SK-N-SH (cell line): ENCODE measurements around the gene FAM81A.

Experiments
- FOSL2 ChIP-seq: IDR thresholded peaks from 2 replicates; pipeline ENCODE4 v1.4.0; 2012; ENCODE audit warnings: low read depth, mild to moderate bottlenecking, moderate library complexity, borderline replicate concordance
- JUND ChIP-seq: IDR thresholded peaks from 2 replicates; pipeline ENCODE4 v1.4.0; 2012
- MXI1 ChIP-seq: IDR thresholded peaks from 2 replicates; pipeline ENCODE4 v1.6.1; 2012; ENCODE audit warnings: mild to moderate bottlenecking, low read depth, low read length, improper control_type of control experiment
- POLR2AphosphoS5 ChIP-seq: IDR thresholded peaks from 2 replicates; pipeline ENCODE4 v1.6.1; 2012; ENCODE audit warnings: low read depth, low read length
- TAF1 ChIP-seq: IDR thresholded peaks from 2 replicates; pipeline ENCODE4 v1.6.1; 2012; ENCODE audit warnings: low read depth, mild to moderate bottlenecking, low read length, moderate library complexity, borderline replicate concordance
- USF2 ChIP-seq: fragments of 150-350 bp; IDR thresholded peaks from 2 replicates; pipeline ENCODE4 v1.6.1; 2017; ENCODE audit warnings: antibody characterized with exemption, low read length, low read depth, borderline replicate concordance
- YY1 ChIP-seq: IDR thresholded peaks from 2 replicates; pipeline ENCODE4 v1.4.0; 2012; ENCODE audit warnings: low read depth, mild to moderate bottlenecking
- ZBTB33 ChIP-seq: IDR thresholded peaks from 2 replicates; pipeline ENCODE4 v1.4.0; 2012; ENCODE audit warnings: low read depth, borderline replicate concordance
- TF ChIP-seq, protein P1 (sequence below): IDR thresholded peaks from 2 replicates; pipeline ENCODE4 v1.4.0; 2012; ENCODE audit warnings: low read depth
- TF ChIP-seq, protein P2 (sequence below): fragments of 200-600 bp; sonication (generic); IDR thresholded peaks from 2 replicates; pipeline ENCODE4 v1.6.1; 2017; ENCODE audit warnings: antibody characterized with exemption, mild to moderate bottlenecking, moderate library complexity

GRCh38 chr15:59453474-59454215 lies 15.7 kb downstream of the FAM81A start:
- TF ChIP-seq JUND (no peak), FOSL2 (no peak), ZBTB33 (no peak), POLR2AphosphoS5 (no peak), TAF1 (no peak), USF2 (no peak), MXI1 (no peak), YY1 (no peak)
- TF ChIP-seq, protein P1, sequence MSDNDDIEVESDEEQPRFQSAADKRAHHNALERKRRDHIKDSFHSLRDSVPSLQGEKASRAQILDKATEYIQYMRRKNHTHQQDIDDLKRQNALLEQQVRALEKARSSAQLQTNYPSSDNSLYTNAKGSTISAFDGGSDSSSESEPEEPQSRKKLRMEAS: no peak
- TF ChIP-seq, protein P2, sequence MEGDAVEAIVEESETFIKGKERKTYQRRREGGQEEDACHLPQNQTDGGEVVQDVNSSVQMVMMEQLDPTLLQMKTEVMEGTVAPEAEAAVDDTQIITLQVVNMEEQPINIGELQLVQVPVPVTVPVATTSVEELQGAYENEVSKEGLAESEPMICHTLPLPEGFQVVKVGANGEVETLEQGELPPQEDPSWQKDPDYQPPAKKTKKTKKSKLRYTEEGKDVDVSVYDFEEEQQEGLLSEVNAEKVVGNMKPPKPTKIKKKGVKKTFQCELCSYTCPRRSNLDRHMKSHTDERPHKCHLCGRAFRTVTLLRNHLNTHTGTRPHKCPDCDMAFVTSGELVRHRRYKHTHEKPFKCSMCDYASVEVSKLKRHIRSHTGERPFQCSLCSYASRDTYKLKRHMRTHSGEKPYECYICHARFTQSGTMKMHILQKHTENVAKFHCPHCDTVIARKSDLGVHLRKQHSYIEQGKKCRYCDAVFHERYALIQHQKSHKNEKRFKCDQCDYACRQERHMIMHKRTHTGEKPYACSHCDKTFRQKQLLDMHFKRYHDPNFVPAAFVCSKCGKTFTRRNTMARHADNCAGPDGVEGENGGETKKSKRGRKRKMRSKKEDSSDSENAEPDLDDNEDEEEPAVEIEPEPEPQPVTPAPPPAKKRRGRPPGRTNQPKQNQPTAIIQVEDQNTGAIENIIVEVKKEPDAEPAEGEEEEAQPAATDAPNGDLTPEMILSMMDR: no peak
